Muscle of leg (tissue), 16 donors: ENCODE measurements around the gene LRP5. TPM values are rescaled to one million over a fixed set of nuclear protein-coding genes. Genes with fewer than 3 reads are reported as not detected.

ENCODE experiments used
- DNase-seq: peaks from one replicate; pipeline ENCODE4 v3.0.0; 2013
- H3K27ac ChIP-seq: one replicate; pipeline ENCODE4 v1.5.1; 2013; ENCODE audit warnings: mild to moderate bottlenecking, low read length, control low read depth
- H3K27me3 ChIP-seq: one replicate; pipeline ENCODE4 v1.6.1; 2013; ENCODE audit warnings: low read length; ENCODE audit not compliant: control insufficient read depth, insufficient read depth
- H3K36me3 ChIP-seq: one replicate; pipeline ENCODE4 v1.6.1; 2013; ENCODE audit warnings: low read length; ENCODE audit not compliant: control insufficient read depth, insufficient read depth
- H3K4me1 ChIP-seq: one replicate; pipeline ENCODE4 v1.6.1; 2013; ENCODE audit warnings: low read length; ENCODE audit not compliant: control insufficient read depth, insufficient read depth
- H3K4me3 ChIP-seq: one replicate; pipeline ENCODE4 v1.5.1; 2013; ENCODE audit warnings: low read length, control low read depth
- H3K9me3 ChIP-seq: replicated peaks from 2 replicates; pipeline ENCODE4 v1.6.1; 2013; ENCODE audit warnings: low read depth, low read length; ENCODE audit not compliant: control insufficient read depth
- WGBS: methylation state at CpG from one replicate; pipeline ENCODE4 v1.1.5; 2013; ENCODE audit warnings: missing lambda C conversion rate; ENCODE audit not compliant: insufficient coverage; 5-methylcytosine and 5-hydroxymethylcytosine counted together
- long read RNA-seq, 11 donors: transcript quantifications; one replicate each; lab custom pipeline, GENCODE V29; 2026
- polyA plus RNA-seq, 8 donors: library from polyadenylated mRNA; unstranded; fragments of 120-200 nt; gene quantifications; one replicate each; pipeline versions ENCODE4 v1.2.1 to v1.2.3, GENCODE V29; 2013; ENCODE audit warnings: inconsistent platforms in 1 of 8, low replicate concordance in 1 of 8; ENCODE audit not compliant: insufficient read length in 8 of 8, insufficient read depth in 1 of 8
- total RNA-seq: library from RNA; stranded (reverse); fragments of 120-200 nt; gene quantifications from one replicate; pipeline ENCODE4 v1.2.4, GENCODE V29; 2013

The LRP5 gene
- total RNA-seq (30.9 TPM), polyA plus RNA-seq (10 to 100 TPM; 45.3 to 70.0 (median 65.6) TPM)
- long read RNA-seq, donor 1, full-length matches to known transcripts, result 2 of 2 reads
- long read RNA-seq, donor 1, partial matches to known transcripts, result 0 of 2 reads
- long read RNA-seq, donor 1, other reads (novel, unspliced or antisense), result 0 of 2 reads
- long read RNA-seq, donor 2, result 0 reads
- long read RNA-seq, donor 3, full-length matches to known transcripts, result 5 of 5 reads
- long read RNA-seq, donor 3, partial matches to known transcripts, result 0 of 5 reads
- long read RNA-seq, donor 3, other reads (novel, unspliced or antisense), result 0 of 5 reads
- long read RNA-seq, donor 4, full-length matches to known transcripts, result 2 of 2 reads
- long read RNA-seq, donor 4, partial matches to known transcripts, result 0 of 2 reads
- long read RNA-seq, donor 4, other reads (novel, unspliced or antisense), result 0 of 2 reads
- long read RNA-seq, donor 5, full-length matches to known transcripts, result 4 of 25 reads
- long read RNA-seq, donor 5, partial matches to known transcripts, result 21 of 25 reads
- long read RNA-seq, donor 5, other reads (novel, unspliced or antisense), result 0 of 25 reads
- long read RNA-seq, donor 6, full-length matches to known transcripts, result 4 of 9 reads
- long read RNA-seq, donor 6, partial matches to known transcripts, result 5 of 9 reads
- long read RNA-seq, donor 6, other reads (novel, unspliced or antisense), result 0 of 9 reads
- long read RNA-seq, donor 7, full-length matches to known transcripts, result 3 of 11 reads
- long read RNA-seq, donor 7, partial matches to known transcripts, result 8 of 11 reads
- long read RNA-seq, donor 7, other reads (novel, unspliced or antisense), result 0 of 11 reads
- long read RNA-seq, donor 8, result 0 reads
- long read RNA-seq, donor 9, result 0 reads
- long read RNA-seq, donor 10, full-length matches to known transcripts, result 1 of 1 reads
- long read RNA-seq, donor 10, partial matches to known transcripts, result 0 of 1 reads
- long read RNA-seq, donor 10, other reads (novel, unspliced or antisense), result 0 of 1 reads
- long read RNA-seq, donor 11, full-length matches to known transcripts, result 2 of 16 reads
- long read RNA-seq, donor 11, partial matches to known transcripts, result 7 of 16 reads
- long read RNA-seq, donor 11, other reads (novel, unspliced or antisense), result 7 of 16 reads

DNA sequence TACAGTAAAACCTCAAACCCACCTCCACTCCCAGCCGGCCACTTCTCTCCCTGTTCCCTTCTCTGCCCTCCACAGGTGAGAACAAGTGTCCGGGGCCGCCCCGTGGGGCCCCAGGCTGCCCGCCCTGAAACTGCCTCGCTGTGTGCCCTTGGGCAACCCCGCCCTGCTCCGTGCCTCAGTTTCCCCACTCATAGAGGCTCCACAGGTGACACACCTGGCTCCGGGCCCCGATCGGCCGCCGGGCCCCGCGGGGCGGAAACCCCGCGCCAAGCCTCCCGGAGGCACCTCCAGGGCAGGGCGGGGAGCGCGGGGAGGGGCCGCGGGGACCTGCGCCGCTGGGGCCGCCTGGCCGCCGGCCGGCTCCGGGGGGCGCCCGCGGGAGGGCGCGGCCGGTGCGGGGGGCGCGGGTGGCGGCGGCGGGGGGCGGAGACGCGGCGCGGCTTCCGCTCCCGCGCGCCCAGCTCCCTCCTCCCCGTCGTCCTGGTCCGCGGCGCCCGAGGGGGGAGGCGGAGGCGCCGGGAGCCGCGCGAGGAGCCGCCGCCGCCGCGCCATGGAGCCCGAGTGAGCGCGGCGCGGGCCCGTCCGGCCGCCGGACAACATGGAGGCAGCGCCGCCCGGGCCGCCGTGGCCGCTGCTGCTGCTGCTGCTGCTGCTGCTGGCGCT, at the start of gene LRP5:
LRP5 (plus strand) TSS at position 475 of the 663 bp plus-strand sequence; CDS start at position 599, 124 bp downstream.
- peaks cover 54% of the 10 kb centered on the region for H3K4me1 ChIP-seq
- peak within 1 kb of the TSS; percentile 68 for H3K4me3 ChIP-seq
- peak; percentile 65 for DNase-seq
- peaks cover 3% of the 10 kb centered on the region for H3K27me3 ChIP-seq
- H3K9me3 ChIP-seq, result no peaks in the 10 kb centered on the region
- H3K36me3 ChIP-seq, result no peaks in the 10 kb centered on the region
- 3% methylated on average over 84 of the region's 85 CpGs for WGBS
- H3K27ac ChIP-seq, result peak within 1 kb of the TSS; percentile 91

- H3K27me3 ChIP-seq, result no peaks in the 10 kb centered on the region
- no peak for DNase-seq
- H3K4me1 ChIP-seq, result no peaks in the 10 kb centered on the region
- H3K27ac ChIP-seq, result no peak overlapping the region
- no peaks in the 10 kb centered on the region for H3K9me3 ChIP-seq
- peaks cover 79% of the 10 kb centered on the region for H3K36me3 ChIP-seq
- WGBS, result 90% methylated on average over 12 of the region's 13 CpGs
- no peak overlapping the region for H3K4me3 ChIP-seq
Measured at GRCh38 chr11:68263444-68264035, 48.9 kb upstream of the LRP5 start.

- H3K27me3 ChIP-seq, result no peaks in the 10 kb centered on the region
- H3K4me3 ChIP-seq, result no peak overlapping the region
- peaks cover 79% of the 10 kb centered on the region for H3K36me3 ChIP-seq
- DNase-seq, result no peak
- peaks cover under 1% of the 10 kb centered on the region for H3K4me1 ChIP-seq
- no peak overlapping the region for H3K27ac ChIP-seq
- 100% methylated on average over 1 of the region's 1 CpG for WGBS
- H3K9me3 ChIP-seq, result no peaks in the 10 kb centered on the region
Measured at GRCh38 chr11:68264244-68264643, 48.1 kb upstream of the LRP5 start.

DNA sequence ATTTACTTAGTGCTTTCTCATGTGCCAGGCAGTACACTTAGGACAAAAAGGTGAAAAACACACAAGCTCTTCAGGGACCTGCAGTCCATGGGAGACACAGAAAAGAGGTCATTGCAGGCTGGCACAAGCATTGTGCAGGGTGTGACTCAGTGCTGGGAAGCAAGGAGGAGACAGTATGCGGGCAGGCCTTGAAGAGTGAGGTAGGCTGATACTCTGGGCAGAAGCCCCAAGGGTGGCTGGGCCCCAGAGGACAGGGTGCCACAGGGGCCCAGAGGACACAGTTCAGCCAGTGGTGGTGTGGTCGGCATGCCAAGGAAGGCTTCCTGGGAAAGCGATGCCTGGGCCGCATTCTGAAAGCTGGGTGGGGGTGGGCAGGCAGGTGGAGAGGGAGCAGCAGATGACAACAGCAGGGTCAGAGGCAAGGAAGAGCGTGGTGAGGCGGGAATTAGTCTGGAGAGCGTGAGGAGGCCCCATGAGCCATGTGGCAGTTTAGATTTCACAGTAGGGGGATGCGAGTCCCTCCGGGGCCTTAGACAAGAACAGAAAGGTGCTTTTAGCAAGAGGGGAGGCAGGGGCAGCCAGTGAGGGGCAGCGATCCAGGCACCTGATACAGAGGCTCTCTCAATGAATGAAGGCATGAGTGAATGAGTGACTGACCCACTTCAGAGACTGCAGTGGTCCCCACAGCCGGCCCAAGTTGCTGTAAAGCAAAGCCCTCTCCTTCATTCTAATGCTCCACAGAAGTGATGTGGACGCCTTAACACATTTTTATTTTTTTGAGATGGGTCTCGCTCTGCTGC, 47.5 kb upstream of the LRP5 start:
- Histone ChIP-seq H3K9me3 (no peaks in the 10 kb centered on the region), H3K4me1 (peaks cover 6% of the 10 kb centered on the region), H3K4me3 (no peak overlapping the region), H3K36me3 (peaks cover 81% of the 10 kb centered on the region), H3K27ac (no peak overlapping the region), H3K27me3 (no peaks in the 10 kb centered on the region)
- 89% methylated on average over 12 of the region's 13 CpGs for WGBS
- no peak for DNase-seq

GRCh38 chr11:68266121-68266891, 46.1 kb upstream of the LRP5 start:
- DNase-seq, result no peak
- Histone ChIP-seq H3K4me1 (peaks cover 16% of the 10 kb centered on the region), H3K27ac (no peak overlapping the region), H3K9me3 (no peaks in the 10 kb centered on the region), H3K27me3 (no peaks in the 10 kb centered on the region), H3K36me3 (peaks cover 69% of the 10 kb centered on the region), H3K4me3 (no peak overlapping the region)
- WGBS, result 95% methylated on average over 8 of the region's 16 CpGs

DNA sequence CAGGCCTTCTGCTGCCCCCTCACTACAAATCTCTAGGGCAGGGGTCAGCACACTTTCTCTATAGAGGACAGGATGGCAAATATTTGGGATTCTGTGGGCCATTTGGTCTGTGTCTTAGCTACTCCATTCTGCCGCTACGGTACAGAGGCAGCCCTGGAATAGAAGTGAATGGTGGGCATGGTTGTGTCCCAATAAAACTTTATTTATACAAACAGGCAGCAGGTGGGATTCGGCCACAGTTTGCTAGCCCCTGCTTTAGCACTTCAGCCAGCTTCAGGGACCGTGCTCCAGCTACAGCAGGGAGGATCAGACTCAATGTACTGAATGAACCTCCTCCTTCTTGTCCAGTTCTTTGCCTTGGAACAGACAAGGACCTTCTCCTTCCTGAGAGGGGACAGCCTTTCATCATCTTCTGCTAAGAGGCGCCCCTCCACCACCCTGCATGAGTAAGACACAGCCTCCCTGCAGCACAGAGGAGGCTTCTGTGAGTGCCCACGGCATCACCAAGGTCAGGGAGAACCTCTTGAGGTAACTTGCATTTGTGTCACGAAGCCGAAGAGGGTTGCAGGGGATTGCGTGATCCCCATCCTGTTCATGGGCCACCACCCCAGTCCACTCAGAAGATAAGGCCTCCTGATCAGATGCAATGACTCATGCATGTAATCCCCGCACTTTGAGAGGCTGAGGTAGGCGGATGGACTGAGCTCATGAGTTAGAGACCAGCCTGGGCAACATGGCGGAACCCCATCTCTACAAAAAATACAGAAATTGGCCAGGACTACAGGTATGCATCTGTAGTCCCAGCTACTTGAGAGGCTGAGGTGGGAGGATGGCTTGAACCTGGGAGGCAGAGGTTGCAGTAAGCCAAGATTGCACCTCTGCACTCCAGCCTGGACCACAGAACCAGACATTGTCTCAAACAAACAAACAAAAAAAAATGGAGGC, 45.2 kb upstream of the LRP5 start:
- no peak overlapping the region for H3K27ac ChIP-seq
- 98% methylated on average over 5 of the region's 12 CpGs for WGBS
- peaks cover 60% of the 10 kb centered on the region for H3K36me3 ChIP-seq
- H3K4me3 ChIP-seq, result no peak overlapping the region
- H3K27me3 ChIP-seq, result no peaks in the 10 kb centered on the region
- H3K4me1 ChIP-seq, result peaks cover 17% of the 10 kb centered on the region
- no peaks in the 10 kb centered on the region for H3K9me3 ChIP-seq
- DNase-seq, result no peak

DNA sequence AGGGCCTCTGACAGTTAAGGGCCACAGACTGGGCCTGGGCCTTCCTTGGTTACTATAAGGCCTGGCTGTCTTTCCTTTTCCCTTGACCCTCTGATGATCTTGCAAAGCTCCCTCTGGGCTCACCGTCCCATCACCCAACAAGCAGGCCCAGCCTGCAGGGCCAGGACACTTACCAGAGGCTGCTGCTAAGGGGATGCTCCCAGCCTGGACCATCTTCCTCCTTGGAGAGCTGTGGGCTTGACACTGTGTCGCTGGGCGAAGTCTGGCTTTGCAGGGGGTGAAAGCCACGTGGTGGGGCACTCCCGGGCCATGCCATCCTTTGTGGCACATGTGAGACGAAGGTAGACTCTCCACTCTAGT, 44.5 kb upstream of the LRP5 start:
- H3K4me1 ChIP-seq, result peaks cover 21% of the 10 kb centered on the region

More for the DNA sequence above, 44.5 kb upstream of the LRP5 start:
- no peaks in the 10 kb centered on the region for H3K27me3 ChIP-seq
- WGBS, result 97% methylated on average over 5 of the region's 6 CpGs
- H3K9me3 ChIP-seq, result no peaks in the 10 kb centered on the region
- DNase-seq, result no peak
- no peak overlapping the region for H3K4me3 ChIP-seq
- H3K27ac ChIP-seq, result no peak overlapping the region
- peaks cover 54% of the 10 kb centered on the region for H3K36me3 ChIP-seq
